SU-DHL-6 (cell line): ENCODE data around the gene MBP.

Source experiments
- H2AFZ ChIP-seq: fragments of 200-600 bp; sonication (generic); 2 replicates; pipeline ENCODE4 v1.6.1; 2014; ENCODE audit warnings: low read depth, mild to moderate bottlenecking, moderate library complexity, mixed read lengths, antibody characterized with exemption, low read length; ENCODE audit not compliant: severe bottlenecking
- H3F3A ChIP-seq: fragments of 200-600 bp; shearing (Covaris generic); 2 replicates; pipeline ENCODE4 v1.6.0; 2016; ENCODE audit warnings: antibody characterized with exemption, mild to moderate bottlenecking; ENCODE audit not compliant: insufficient read depth
- H3K27ac ChIP-seq: fragments of 200-600 bp; sonication (generic); 2 replicates; pipeline ENCODE4 v1.5.1; 2016; ENCODE audit warnings: low read depth, mild to moderate bottlenecking, low read length, moderate library complexity, mixed read lengths
- H3K27me3 ChIP-seq: fragments of 200-600 bp; sonication (generic), shearing (Covaris generic); 2 replicates; pipeline ENCODE4 v1.6.0; 2014; ENCODE audit warnings: mild to moderate bottlenecking, low read length
- H3K36me3 ChIP-seq: fragments of 200-600 bp; sonication (generic); 2 replicates; pipeline ENCODE4 v1.6.1; 2014; ENCODE audit warnings: mild to moderate bottlenecking, low read length, mixed read lengths
- H3K4me2 ChIP-seq: fragments of 300-600, 200-600 bp; shearing (Covaris generic), sonication (generic); 2 replicates; pipeline ENCODE4 v1.6.0; 2014; ENCODE audit warnings: low read length, low read depth, mild to moderate bottlenecking; ENCODE audit not compliant: poor library complexity, severe bottlenecking
- H3K4me3 ChIP-seq: fragments of 200-600 bp; sonication (generic); 2 replicates; pipeline ENCODE4 v1.5.1; 2014; ENCODE audit warnings: antibody characterized with exemption, low read length, mild to moderate bottlenecking, mixed read lengths; ENCODE audit not compliant: insufficient read depth, poor library complexity, severe bottlenecking
- H3K79me2 ChIP-seq: fragments of 200-600 bp; sonication (generic); 2 replicates; pipeline ENCODE4 v1.6.1; 2014; ENCODE audit warnings: mild to moderate bottlenecking, low read length, moderate library complexity; ENCODE audit not compliant: insufficient read depth
- H3K9ac ChIP-seq: fragments of 200-600 bp; sonication (generic); 2 replicates; pipeline ENCODE4 v1.7.0; 2014; ENCODE audit warnings: mild to moderate bottlenecking, low read length
- H3K9me2 ChIP-seq: fragments of 200-600 bp; sonication (generic); replicated peaks from 2 replicates; pipeline ENCODE4 v1.6.1; 2014; ENCODE audit warnings: low read length; ENCODE audit not compliant: insufficient read depth
- H3K9me3 ChIP-seq: fragments of 200-600 bp; sonication (generic); 2 replicates; pipeline ENCODE4 v1.6.1; 2014; ENCODE audit warnings: low read length, mixed read lengths; ENCODE audit not compliant: insufficient read depth
- H4K20me1 ChIP-seq: fragments of 200-600 bp; sonication (generic); 2 replicates; pipeline ENCODE4 v1.6.1; 2014; ENCODE audit warnings: low read depth, mild to moderate bottlenecking, antibody characterized with exemption, low read length, moderate library complexity, mixed read lengths
- CTCF ChIP-seq: fragments of 200-600 bp; sonication (generic); IDR thresholded peaks from one replicate; pipeline ENCODE4 v1.5.1; 2017; ENCODE audit warnings: antibody characterized with exemption, mild to moderate bottlenecking, low read length, moderate library complexity; ENCODE audit not compliant: insufficient read depth, poor library complexity, severe bottlenecking
- EZH2phosphoT487 ChIP-seq: fragments of 200-600 bp; sonication (generic), shearing (Covaris generic); conservative IDR thresholded peaks from 2 replicates; pipeline ENCODE4 v1.6.1; 2018; ENCODE audit warnings: mild to moderate bottlenecking, antibody characterized with exemption, low read length, moderate library complexity, mixed read lengths

MBP gene

DNA sequence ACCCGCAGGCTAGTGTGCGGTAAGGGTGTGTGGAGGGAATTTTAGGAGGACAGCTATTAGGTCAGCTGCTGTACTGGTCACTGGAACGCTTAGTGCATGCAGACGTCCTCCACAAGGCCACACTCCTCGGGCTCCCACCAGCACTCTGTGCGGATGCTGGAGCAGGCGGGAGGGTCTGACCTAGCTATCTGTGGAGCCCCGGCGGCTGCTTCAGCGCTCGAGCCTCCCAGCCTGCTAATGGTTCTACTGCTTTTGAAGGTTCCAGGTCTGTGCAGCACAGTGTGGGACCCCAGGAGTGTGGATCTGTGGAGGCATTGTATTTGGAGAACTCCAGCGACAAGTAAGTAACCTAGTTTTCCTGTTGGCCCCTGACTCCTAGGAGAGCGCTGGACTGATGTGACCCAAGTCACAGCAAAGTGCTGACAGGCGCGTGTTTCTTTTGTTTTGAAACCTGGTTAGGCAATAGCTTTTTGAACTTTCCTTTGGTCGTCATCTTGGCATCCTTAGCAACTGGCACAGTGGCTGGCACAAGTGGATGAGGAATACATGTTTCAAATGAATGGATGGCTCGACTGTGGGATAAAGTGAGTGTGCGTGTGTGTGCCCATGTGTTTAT is 196.8 kb downstream of the MBP start:
- H3K9me3 ChIP-seq: no peaks in the 10 kb centered on the region
- no peaks in the 10 kb centered on the region for H3F3A ChIP-seq
- TF ChIP-seq CTCF: no peak
- no peak for TF ChIP-seq EZH2phosphoT487
- H2AFZ ChIP-seq: no peak overlapping the region
- no peaks in the 10 kb centered on the region for H3K27me3 ChIP-seq
- H3K9ac ChIP-seq: no peak overlapping the region
- H3K4me2 ChIP-seq: no peak overlapping the region
- H4K20me1 ChIP-seq: no peaks in the 10 kb centered on the region
- no peak overlapping the region for H3K27ac ChIP-seq
- H3K9me2 ChIP-seq: no peaks in the 10 kb centered on the region
- peaks cover 10% of the 10 kb centered on the region; the same call in 1 of the 2 replicates for H3K36me3 ChIP-seq
- no peak overlapping the region for H3K4me3 ChIP-seq
- no peaks in the 10 kb centered on the region for H3K79me2 ChIP-seq

DNA sequence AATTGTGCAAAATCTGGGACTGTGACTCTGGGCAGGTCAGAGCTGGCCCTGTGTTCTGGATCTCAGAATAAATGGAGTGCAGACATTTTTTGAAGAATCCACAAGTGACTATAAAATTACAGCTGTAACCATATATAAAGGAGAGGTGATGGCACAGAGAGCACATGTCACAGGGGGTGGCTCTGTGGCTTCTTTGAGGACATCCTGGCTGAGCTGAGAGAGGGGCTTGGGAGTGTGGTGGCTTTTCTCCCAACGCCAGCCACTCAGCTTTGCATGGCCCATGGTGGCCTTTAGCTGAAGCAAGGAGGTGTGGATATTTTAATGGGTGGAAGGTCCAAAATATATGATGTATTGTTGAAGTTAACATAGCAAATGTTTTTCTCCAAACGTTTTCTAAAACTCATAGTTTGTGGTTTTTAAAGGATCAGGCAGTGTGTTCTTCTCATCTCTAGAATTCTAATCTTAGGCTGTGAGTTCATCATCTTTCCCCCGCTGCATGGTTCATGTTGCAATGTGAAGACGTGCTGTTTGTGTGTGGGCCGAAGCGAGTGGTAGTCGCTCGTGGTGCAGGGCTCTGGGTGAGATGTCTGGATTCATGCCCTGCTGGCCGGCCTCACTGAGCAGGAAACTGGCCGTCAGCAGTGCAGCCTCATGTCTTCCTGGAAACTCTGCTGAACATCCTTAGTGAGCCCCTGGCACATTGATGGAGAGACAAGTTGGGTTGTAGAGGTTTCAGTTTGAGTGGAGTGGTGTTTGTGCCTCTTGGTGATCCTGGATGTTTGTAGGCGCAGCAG is 200.4 kb downstream of the MBP start:
- Histone ChIP-seq H2AFZ (no peak overlapping the region), H3K27me3 (no peaks in the 10 kb centered on the region), H3K9ac (no peak overlapping the region), H3K9me2 (no peaks in the 10 kb centered on the region), H3K9me3 (no peaks in the 10 kb centered on the region), H4K20me1 (no peaks in the 10 kb centered on the region), H3F3A (no peaks in the 10 kb centered on the region), H3K79me2 (no peaks in the 10 kb centered on the region), H3K36me3 (peaks cover 12% of the 10 kb centered on the region), H3K4me2 (no peak overlapping the region), H3K27ac (no peak overlapping the region), H3K4me3 (no peak overlapping the region)
- TF ChIP-seq EZH2phosphoT487 (no peak), CTCF (no peak)

- Histone ChIP-seq H3F3A (no peaks in the 10 kb centered on the region), H3K4me3 (no peak overlapping the region), H3K9ac (no peak overlapping the region), H3K9me2 (no peaks in the 10 kb centered on the region), H2AFZ (no peak overlapping the region), H4K20me1 (no peaks in the 10 kb centered on the region), H3K27ac (no peak overlapping the region), H3K27me3 (no peaks in the 10 kb centered on the region), H3K9me3 (no peaks in the 10 kb centered on the region), H3K4me2 (no peak overlapping the region), H3K79me2 (no peaks in the 10 kb centered on the region), H3K36me3 (peaks cover 8% of the 10 kb centered on the region)
- TF ChIP-seq EZH2phosphoT487 (no peak), CTCF (no peak)
Measured at GRCh38 chr18:76931171-76931570, 201.4 kb downstream of the MBP start.
